D721Med (cell line): Measurements from ENCODE around the gene MELTF.

Source experiments
- DNase-seq: peaks from one replicate; pipeline ENCODE4 v3.0.0; 2011; ENCODE audit warnings: low spot score; ENCODE audit not compliant: insufficient read length
- FAIRE-seq: peaks from 2 replicates; lab custom pipeline; 2011; peaks lifted over from hg19 to GRCh38; lab: Jason Lieb, UNC
- TF ChIP-seq, protein P1 (sequence below): IDR thresholded peaks from 2 replicates; pipeline ENCODE4 v1.5.1; 2012; ENCODE audit warnings: mild to moderate bottlenecking, control low read depth; ENCODE audit not compliant: insufficient read depth; ENCODE audit errors: missing control alignments

Gene MELTF

DNA sequence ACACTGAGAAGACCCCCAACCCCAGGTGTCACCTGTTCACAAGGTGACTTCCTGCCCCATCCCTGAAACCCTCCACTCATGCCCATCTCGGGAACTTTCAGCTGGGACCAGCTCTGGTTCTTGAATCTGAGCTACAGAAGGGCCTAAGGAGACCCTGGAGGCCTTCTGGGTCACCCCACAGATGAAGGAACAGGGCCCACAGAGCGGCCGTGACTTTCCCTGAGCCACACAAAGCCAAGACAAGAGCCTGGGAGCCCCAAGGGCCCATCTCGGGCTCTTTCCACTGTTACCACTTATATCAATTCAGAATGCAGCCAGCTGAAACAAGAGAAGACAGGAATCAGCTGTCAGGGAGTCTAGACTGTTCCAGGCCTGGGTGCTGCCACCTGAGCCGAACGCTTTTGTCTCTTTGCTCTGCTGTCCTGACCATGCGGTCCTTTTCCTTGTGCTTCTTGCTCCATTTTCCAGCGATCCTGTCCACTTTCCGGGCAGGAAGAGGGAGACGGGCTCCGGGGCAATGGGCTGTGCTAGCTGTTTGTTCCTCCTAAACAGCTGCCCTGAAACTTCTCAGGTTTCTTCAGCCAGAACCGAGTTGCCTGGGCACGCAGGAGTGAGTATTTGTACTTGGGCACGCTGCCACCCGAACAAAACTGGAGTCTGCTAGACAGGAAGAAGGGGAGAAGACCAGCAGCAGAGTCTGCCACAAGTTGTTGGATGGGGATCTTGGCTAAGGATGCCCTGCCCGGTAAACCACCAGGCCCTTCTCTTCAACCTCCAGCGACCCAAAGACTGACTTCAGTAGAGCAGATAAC, 33.0 kb downstream of the MELTF start:
- no peak for DNase-seq
- FAIRE-seq: no peak
- TF ChIP-seq, protein P1, sequence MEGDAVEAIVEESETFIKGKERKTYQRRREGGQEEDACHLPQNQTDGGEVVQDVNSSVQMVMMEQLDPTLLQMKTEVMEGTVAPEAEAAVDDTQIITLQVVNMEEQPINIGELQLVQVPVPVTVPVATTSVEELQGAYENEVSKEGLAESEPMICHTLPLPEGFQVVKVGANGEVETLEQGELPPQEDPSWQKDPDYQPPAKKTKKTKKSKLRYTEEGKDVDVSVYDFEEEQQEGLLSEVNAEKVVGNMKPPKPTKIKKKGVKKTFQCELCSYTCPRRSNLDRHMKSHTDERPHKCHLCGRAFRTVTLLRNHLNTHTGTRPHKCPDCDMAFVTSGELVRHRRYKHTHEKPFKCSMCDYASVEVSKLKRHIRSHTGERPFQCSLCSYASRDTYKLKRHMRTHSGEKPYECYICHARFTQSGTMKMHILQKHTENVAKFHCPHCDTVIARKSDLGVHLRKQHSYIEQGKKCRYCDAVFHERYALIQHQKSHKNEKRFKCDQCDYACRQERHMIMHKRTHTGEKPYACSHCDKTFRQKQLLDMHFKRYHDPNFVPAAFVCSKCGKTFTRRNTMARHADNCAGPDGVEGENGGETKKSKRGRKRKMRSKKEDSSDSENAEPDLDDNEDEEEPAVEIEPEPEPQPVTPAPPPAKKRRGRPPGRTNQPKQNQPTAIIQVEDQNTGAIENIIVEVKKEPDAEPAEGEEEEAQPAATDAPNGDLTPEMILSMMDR: no peak

DNA sequence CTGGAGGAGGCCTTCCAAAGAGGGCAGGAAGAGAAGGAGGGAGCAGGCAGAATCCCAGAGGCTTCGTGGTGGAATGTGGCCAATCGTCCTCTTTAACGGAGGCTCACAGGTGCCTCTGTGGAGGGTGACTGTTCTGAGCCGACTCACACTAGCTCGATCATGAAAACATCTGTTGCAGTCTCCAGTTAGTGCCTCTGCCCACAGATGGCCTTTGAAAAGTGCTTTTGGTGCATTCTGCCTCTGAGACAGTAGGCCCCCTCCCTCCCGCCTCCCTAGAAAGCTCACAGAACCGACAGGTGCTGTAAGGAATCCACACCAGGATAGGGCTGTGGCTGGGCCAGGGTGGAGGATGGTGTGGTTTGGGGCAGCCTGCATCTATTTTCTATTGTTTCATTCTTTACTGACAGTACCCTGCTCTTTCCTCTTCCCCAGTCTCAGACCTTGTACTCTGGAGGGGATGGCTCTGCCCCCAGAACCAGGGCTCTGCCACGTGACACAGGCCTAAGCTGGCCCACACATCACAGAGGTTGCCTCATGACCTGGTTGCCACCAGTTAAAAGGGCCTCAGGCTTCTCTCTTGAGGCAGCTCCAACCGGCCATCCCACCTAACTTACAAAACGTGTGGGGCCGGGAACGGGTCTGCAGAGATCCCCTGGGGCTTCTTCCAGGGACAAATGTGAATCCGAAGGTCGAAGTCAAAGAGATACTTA, 33.8 kb downstream of the MELTF start:
- DNase-seq: no peak
- TF ChIP-seq, protein P1: no peak
- FAIRE-seq: no peak

DNA sequence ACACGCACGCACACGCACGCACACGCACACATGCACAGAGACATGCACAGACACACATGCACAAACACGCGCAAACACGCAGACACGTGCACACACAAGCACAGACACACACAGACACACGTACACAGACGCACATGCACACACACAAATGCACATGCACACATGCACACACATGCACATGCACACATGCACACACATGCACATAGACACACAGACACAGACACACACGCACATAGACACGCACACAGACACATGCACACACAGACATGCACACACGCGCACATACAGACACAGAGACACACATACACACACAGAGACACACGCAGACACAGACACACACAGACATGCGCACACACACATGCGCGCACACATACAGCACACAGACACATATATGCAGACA, 34.6 kb downstream of the MELTF start:
- TF ChIP-seq, protein P1: no peak
- DNase-seq: no peak
- FAIRE-seq: no peak

DNA sequence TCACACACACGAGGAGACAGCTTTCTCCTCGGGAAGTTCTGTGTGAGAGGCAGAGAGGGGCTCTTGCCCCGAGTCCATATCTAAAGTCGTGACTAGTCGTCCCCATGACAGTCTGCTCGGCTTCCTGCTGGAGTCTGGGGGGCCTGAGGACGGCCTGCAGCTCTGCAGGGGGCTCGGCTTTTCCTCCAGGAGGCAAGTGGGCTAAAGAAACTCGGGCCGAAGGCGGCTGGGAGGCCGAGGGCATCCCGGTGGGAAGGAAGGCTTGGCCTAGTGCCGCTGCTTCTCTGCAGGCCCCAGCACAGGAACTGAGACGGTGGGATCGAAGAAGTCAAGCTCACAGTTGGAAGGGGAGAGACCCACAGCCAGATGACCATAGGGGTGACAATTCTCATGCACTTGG, 35.6 kb downstream of the MELTF start:
- DNase-seq (no peak), FAIRE-seq (no peak)
- TF ChIP-seq, protein P1: no peak

DNA sequence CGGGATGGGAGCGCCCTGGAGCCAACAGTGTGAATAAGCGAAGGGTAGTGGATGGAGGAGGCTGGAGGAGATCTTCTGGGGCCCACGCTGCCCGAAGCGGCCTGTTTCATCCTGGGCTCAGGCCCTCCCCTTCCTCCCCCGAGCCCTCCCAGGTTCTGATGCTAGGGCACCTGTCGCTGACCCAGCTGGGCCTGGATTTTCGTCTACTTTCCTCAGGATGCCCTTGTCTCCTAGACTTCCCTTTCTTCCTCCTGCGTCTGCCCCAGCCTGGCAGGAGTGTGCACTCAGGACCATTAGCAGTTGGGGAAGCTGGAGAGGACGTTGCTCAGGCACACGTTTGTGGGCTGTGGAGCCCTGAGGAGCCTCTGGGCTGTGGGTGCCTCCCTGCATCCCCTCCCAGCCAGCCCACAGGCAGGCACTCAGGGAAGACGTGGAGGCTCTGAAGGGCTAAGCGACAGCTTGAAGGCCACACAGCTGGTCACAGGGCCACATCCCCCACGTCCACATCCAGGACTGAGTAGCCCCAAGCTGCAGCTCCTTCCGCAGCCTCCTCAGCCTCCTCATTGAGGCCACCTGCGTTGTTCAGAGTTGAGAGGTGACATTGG, 37.1 kb downstream of the MELTF start:
- TF ChIP-seq, protein P1: no peak
- FAIRE-seq: no peak
- DNase-seq: no peak

DNA sequence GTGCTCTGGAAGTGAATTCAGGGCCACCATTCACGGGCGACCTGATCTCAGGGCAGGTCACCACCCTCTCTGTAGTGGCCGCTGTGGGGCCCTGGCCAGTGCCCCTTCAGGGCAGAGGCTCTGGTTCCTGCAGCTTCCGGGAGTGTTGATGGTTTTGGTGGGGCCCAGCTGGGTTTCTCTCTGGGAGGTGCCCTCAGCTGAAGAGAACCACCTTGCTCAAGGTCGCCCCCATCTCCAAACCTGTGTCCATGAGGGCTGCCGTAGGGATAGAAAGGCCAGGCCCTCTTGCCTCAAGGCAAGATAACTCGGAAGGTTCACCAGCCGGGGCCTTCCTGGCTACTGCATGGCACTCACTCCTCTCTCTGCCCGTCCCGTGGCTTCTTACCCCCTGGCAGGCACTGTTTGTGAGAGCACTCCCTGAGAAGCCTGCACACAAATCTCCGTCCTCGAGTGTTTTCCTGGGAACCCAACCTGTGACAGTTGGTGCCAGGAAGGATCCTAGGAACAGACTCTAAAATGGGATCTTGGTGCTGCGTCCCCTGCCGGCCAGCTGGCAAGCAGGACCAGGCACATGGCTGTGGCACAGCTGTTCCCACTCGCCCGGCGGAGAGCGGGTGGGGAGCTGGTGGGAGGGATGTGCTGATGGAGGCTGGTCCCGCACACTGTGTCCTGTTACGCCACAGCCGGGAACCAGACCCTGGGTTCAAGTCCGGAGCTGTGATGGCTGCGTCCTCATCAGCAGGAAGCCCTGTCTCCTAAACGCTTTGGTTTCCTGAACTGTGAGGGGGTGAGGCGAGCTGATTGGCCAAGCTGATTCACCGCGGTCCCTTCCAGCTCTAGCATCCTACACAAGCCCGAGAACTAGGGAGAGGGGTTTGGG, 37.8 kb downstream of the MELTF start:
- TF ChIP-seq, protein P1: no peak
- no peak for DNase-seq
- no peak for FAIRE-seq
